Peyer's patch (tissue), 4 donors: ENCODE data around the gene ESRRG. TPM values are rescaled to one million over a fixed set of nuclear protein-coding genes. Genes with fewer than 3 reads are reported as not detected.

Source experiments
- DNase-seq, 3 donors: peaks; one replicate each; pipeline ENCODE4 v3.0.0-alpha.2; 2017 to 2019
- H3K27ac ChIP-seq, 4 donors: fragments of 200-600 bp; sonication (generic); one replicate each; pipeline ENCODE4 v1.5.1; 2016 to 2019
- H3K27me3 ChIP-seq, 2 donors: fragments of 200-600 bp; sonication (generic); one replicate each; pipeline ENCODE4 v1.5.1; 2019
- H3K36me3 ChIP-seq, 3 donors: fragments of 200-600 bp; sonication (generic); one replicate each; pipeline ENCODE4 v1.5.1; 2016 to 2019
- H3K4me1 ChIP-seq, 4 donors: fragments of 200-600 bp; sonication (generic); one replicate each; pipeline ENCODE4 v1.5.1; 2016 to 2019
- H3K4me3 ChIP-seq, 4 donors: fragments of 200-600 bp; sonication (generic); 1 replicate in 3 of 4; 2 replicates in 1 of 4; pipeline ENCODE4 v1.5.1; 2016 to 2019; ENCODE audit warnings: mild to moderate bottlenecking in 1 of 4
- H3K9me3 ChIP-seq, 4 donors: fragments of 200-600 bp; sonication (generic); one replicate each; pipeline ENCODE4 v1.5.1; 2016 to 2019; ENCODE audit warnings: mild to moderate bottlenecking in 1 of 4
- POLR2A ChIP-seq, 2 donors: fragments of 450-650 bp; IDR thresholded peaks; one replicate each; pipeline ENCODE4 v1.5.1; 2017; ENCODE audit warnings: antibody characterized with exemption in 2 of 2, mild to moderate bottlenecking in 2 of 2, moderate library complexity in 2 of 2
- total RNA-seq, 4 donors: library from RNA; depleted of rRNA; stranded (reverse); fragments of >200 nt; gene quantifications; one replicate each; pipeline ENCODE4 v1.1.0, GENCODE V29; 2016
- TF ChIP-seq, protein P1 (sequence below), 6 experiments: fragments of 450-650 bp in 4 of 6; fragments of 200-600 bp in 2 of 6; sonication (generic) in 1 of 6; IDR thresholded peaks; one replicate each; pipeline ENCODE4 v1.5.1; 2017 to 2019; ENCODE audit warnings: antibody characterized with exemption in 6 of 6, mild to moderate bottlenecking in 3 of 6, moderate library complexity in 1 of 6

The ESRRG gene
- total RNA-seq, 4 donors from 2014 or later, result 6.6 to 26.3 (median 20.0) TPM

DNA sequence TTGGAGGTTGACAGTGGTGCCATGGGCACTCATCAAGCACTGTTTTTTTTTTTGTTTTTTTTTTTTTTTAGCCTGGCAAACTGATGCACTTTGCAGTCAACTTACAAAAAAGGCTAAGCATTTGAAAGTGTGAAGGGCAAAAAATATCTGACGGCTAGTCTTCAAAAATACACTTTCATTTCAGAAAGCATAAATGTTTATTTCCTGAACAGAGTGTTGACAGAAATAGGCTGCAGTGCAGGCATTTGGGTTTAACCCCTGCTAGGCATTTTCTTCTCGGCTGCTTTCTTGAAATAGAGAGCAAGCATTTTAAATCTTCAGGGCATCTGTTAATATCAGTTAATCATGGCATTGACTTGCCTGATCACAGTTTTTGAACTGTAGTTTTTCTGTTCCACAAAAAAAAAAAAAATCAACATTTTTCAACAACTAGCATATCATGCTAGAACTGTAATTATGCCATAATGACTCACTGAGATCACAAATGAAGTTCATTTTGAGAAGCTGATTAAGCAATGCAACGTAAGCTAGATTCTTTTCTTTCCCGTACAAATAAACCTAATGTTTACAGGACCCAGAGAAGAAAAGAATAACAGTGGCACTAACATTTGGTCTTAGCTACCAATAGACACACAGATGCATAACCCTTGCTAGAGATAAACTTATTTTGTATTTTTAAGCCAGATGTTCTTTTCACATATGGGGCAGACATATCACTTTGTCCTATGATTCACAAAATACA lies 199.6 kb downstream of the ESRRG start:
- no peak for DNase-seq
- no peaks in the 10 kb centered on the region for H3K27me3 ChIP-seq
- H3K4me3 ChIP-seq, result no peak overlapping the region
- no peak overlapping the region for H3K27ac ChIP-seq
- TF ChIP-seq POLR2A (IDR thresholded peaks at IDR 0.05), result no peak
- TF ChIP-seq, protein P1, sequence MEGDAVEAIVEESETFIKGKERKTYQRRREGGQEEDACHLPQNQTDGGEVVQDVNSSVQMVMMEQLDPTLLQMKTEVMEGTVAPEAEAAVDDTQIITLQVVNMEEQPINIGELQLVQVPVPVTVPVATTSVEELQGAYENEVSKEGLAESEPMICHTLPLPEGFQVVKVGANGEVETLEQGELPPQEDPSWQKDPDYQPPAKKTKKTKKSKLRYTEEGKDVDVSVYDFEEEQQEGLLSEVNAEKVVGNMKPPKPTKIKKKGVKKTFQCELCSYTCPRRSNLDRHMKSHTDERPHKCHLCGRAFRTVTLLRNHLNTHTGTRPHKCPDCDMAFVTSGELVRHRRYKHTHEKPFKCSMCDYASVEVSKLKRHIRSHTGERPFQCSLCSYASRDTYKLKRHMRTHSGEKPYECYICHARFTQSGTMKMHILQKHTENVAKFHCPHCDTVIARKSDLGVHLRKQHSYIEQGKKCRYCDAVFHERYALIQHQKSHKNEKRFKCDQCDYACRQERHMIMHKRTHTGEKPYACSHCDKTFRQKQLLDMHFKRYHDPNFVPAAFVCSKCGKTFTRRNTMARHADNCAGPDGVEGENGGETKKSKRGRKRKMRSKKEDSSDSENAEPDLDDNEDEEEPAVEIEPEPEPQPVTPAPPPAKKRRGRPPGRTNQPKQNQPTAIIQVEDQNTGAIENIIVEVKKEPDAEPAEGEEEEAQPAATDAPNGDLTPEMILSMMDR (IDR thresholded peaks at IDR 0.05), result no peak
- H3K36me3 ChIP-seq, result no peaks in the 10 kb centered on the region
- H3K4me1 ChIP-seq, result no peaks in the 10 kb centered on the region
- no peaks in the 10 kb centered on the region for H3K9me3 ChIP-seq

DNA sequence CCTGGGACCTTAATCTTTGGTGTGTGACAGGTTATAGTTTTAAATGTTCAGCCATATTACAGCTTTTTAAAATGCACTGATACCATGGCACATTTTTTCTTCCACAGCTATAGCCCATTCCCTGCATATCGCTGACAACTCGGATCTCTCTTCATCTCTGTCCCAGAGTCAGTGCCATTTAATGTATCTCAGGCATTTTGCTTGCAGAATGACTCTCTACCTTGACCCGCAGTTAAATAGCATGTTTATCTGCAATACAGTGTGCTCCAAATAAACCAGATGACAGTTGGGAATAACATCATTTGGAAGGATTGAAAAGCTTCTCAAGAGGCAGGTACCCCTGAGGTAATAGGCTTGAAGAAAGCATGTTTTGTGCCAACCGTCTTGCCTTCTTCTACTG lies 200.2 kb downstream of the ESRRG start:
- no peaks in the 10 kb centered on the region for H3K27me3 ChIP-seq

DNA sequence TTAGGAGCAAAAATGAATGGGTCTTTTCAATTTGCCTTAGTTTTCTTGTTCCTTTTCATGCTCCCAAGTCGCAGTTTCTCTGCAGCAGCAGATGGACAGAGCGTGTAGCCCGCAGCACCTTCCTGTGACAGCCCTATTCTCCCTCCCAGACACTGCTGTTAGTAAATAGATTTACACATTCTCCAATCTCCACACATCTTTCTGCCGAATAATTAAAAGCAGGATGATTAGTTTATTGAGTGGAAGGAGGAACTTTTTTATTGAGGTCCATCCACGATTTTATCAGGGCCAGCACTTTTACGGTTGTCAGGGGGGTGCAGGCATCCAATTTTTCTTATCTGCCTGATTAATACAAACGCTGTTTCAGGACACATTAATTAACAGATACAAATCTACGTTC lies 201.8 kb downstream of the ESRRG start:
- Histone ChIP-seq H3K27me3 (no peaks in the 10 kb centered on the region), H3K4me3 (no peak overlapping the region), H3K9me3 (no peaks in the 10 kb centered on the region), H3K36me3 (no peaks in the 10 kb centered on the region), H3K4me1 (no peaks in the 10 kb centered on the region), H3K27ac (no peak overlapping the region)
- no peak for TF ChIP-seq POLR2A (IDR thresholded peaks at IDR 0.05)
- TF ChIP-seq, protein P1 (IDR thresholded peaks at IDR 0.05), result no peak
- no peak for DNase-seq

More for the DNA sequence above, 200.2 kb downstream of the ESRRG start:
- Histone ChIP-seq H3K36me3 (no peaks in the 10 kb centered on the region), H3K4me3 (no peak overlapping the region), H3K27ac (no peak overlapping the region), H3K4me1 (no peaks in the 10 kb centered on the region), H3K9me3 (no peaks in the 10 kb centered on the region)
- no peak for DNase-seq
- TF ChIP-seq, protein P1 (IDR thresholded peaks at IDR 0.05), result no peak
- no peak for TF ChIP-seq POLR2A (IDR thresholded peaks at IDR 0.05)

DNA sequence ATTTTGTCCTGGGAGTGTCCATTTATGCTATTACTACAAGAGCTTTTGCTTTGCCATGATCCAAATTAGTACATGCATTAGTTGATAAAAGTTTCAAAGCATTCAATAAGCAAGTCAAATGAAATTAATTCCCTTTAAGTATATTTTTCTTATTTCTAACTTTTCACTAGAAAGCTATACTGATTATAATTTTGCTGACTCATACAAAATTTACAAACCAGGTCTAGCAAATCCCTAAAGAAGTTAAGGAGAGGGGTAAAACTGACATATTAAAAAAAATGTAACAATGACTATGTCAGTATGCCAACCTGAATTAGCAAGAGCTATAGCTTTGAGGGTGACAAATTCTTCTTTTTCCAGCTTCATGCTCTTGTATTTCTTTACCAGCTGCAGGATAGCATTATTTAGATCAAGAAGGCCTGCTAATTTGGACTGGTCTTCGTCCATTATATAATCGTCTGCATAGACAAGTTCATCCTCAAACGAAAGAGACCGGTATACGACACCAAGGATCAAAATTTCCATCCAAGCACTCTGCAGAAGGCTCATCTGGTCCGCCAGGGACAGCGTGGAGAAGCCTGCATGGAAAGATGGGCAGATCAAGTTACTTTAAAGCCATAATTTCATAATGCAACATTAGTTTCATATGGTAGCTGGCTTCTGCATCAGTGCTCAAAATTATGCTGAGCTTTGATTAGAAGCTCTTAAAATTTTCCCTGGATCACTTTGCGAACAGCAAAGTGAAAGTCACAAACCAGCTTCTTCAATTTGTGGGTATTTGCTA lies 204.2 kb downstream of the ESRRG start:
- no peak overlapping the region for H3K27ac ChIP-seq
- no peaks in the 10 kb centered on the region for H3K36me3 ChIP-seq
- no peak overlapping the region for H3K4me3 ChIP-seq
- no peaks in the 10 kb centered on the region for H3K9me3 ChIP-seq
- no peaks in the 10 kb centered on the region for H3K27me3 ChIP-seq
- no peaks in the 10 kb centered on the region for H3K4me1 ChIP-seq
- TF ChIP-seq POLR2A (IDR thresholded peaks at IDR 0.05), result no peak
- TF ChIP-seq, protein P1 (IDR thresholded peaks at IDR 0.05), result no peak
- DNase-seq, result no peak

DNA sequence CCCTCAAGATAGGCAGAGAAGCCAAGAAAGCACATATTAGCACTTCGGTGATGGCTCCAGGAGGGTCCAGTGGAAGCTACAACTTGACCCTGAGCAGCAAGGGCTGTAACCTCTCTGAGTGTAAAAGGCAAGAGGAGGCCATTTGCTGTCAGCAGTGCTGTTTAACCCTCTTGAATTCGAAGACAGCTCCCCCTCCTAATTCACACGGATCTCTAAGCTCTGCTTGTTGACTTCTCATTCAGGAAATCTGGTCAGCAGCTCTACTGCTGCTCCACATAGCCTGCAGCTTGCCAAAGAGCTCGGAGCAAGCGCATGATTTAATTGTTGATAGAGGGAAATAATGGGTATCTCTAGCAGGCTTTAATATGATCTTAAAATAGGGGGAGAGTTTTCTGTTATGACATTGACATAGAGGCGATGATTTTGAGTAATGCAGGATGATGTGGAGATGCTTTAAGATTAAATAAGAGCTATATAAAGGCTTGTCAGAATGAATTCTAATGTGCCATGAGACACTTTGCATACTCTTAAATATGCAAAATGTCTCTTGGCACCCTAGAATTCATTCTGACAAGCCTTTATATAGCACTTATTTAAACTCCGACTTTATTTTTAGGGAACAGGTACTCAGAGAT lies 220.6 kb downstream of the ESRRG start:
- no peak for DNase-seq
- TF ChIP-seq, protein P1 (IDR thresholded peaks at IDR 0.05), result no peak
- TF ChIP-seq POLR2A (IDR thresholded peaks at IDR 0.05), result no peak
- no peaks in the 10 kb centered on the region for H3K27me3 ChIP-seq
- no peaks in the 10 kb centered on the region for H3K36me3 ChIP-seq
- H3K4me3 ChIP-seq, result no peak overlapping the region
- no peaks in the 10 kb centered on the region for H3K9me3 ChIP-seq
- H3K27ac ChIP-seq, result no peak overlapping the region
- H3K4me1 ChIP-seq, result peaks cover 0 to 3% (median 0%) of the 10 kb centered on the region in 4 donors
